HG02870 (cell line): ENCODE data around the gene CDC20.

ENCODE experiments used
- ATAC-seq: cut with Tn5 transposase; IDR thresholded peaks from one replicate; pipeline ENCODE4 v1.9.1; 2021; ENCODE audit warnings: mild to moderate bottlenecking, moderate library complexity; ENCODE audit not compliant: unreplicated experiment

The CDC20 gene

DNA sequence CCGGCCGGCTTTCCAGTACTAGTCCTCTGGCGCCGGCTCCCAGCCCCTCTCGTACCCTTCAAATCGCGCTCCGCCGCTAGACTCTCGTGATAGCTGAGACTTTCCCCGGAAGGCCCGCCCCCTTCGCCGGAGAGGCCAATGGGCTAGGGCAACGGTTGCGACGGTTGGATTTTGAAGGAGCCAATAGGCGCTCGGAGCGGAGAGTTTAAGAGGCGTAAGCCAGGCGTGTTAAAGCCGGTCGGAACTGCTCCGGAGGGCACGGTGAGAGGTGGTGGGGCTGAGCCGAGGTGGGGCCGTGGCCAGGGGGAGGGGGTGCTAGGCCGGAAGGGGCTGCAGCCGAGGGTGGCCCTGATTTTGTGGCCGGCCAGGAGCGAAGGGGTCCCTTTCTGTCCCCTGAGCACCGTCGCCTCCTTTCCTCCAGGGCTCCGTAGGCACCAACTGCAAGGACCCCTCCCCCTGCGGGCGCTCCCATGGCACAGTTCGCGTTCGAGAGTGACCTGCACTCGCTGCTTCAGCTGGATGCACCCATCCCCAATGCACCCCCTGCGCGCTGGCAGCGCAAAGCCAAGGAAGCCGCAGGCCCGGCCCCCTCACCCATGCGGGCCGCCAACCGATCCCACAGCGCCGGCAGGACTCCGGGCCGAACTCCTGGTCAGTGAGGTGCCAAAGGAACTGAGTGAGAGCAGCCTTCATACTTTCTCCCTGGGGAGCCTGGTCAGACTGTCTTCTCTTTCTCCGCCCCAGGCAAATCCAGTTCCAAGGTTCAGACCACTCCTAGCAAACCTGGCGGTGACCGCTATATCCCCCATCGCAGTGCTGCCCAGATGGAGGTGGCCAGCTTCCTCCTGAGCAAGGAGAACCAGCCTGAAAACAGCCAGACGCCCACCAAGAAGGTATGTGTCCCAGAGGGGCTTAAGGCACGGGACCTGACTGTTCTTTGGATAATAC lies at the start of gene CDC20:
Gene CDC20, plus strand, starts transcription at position 236 of the 948 bp plus-strand sequence. Its CDS starts 235 bp downstream, at position 471.
- ATAC-seq, result peak; percentile 94

DNA sequence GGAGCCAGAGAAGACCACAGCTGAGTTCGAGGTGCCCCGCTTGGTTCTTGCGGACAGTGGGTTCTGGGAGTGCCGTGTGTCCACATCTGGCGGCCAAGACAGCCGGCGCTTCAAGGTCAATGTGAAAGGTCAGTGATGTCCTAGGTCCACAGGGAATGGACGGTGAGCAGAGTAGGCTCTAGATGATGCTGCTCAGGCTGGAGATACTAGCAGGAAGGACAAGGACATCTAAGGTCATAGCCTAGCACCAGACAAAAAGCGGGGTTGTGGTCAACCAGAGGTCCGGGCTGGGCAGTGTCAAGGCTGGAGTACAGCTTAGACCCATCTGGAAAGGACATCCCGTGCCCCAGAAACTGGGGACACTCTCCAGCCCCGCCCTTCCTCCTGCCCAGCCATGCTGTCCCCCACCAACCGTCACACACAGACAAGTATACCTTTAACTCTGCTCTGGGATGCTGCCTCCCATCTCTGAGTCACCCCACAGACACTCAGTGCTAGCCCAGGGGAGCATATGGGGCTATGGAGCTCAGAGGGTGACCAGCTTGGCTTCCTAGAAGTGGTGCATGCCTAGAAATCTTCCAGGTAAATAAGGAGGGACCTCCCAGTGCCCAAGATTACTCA lies 49.3 kb upstream of the CDC20 start:
- ATAC-seq, result no peak

DNA sequence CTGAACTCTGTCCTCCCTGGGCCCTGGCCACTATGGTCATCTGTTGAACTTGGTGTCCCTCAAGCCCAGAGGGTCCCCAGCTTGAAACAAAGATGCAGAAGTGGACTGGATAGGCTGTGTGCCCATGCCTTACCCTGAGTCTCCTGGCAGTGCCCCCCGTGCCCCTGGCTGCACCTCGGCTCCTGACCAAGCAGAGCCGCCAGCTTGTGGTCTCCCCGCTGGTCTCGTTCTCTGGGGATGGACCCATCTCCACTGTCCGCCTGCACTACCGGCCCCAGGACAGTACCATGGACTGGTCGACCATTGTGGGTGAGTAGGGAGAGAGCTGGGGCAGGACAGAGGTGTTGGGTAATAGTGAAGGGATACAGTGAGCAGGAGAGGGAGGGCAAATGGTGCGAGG lies 47.3 kb upstream of the CDC20 start:
- no peak for ATAC-seq

DNA sequence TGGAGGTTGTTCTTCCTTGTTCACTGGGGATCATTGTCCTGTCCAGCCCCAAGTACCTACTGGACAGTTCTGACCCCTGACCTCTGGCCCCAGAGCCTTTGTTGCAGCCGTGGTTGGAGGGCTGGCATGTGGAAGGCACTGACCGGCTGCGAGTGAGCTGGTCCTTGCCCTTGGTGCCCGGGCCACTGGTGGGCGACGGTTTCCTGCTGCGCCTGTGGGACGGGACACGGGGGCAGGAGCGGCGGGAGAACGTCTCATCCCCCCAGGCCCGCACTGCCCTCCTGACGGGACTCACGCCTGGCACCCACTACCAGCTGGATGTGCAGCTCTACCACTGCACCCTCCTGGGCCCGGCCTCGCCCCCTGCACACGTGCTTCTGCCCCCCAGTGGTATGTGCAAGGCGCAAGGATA lies 46.6 kb upstream of the CDC20 start:
- ATAC-seq, result no peak

DNA sequence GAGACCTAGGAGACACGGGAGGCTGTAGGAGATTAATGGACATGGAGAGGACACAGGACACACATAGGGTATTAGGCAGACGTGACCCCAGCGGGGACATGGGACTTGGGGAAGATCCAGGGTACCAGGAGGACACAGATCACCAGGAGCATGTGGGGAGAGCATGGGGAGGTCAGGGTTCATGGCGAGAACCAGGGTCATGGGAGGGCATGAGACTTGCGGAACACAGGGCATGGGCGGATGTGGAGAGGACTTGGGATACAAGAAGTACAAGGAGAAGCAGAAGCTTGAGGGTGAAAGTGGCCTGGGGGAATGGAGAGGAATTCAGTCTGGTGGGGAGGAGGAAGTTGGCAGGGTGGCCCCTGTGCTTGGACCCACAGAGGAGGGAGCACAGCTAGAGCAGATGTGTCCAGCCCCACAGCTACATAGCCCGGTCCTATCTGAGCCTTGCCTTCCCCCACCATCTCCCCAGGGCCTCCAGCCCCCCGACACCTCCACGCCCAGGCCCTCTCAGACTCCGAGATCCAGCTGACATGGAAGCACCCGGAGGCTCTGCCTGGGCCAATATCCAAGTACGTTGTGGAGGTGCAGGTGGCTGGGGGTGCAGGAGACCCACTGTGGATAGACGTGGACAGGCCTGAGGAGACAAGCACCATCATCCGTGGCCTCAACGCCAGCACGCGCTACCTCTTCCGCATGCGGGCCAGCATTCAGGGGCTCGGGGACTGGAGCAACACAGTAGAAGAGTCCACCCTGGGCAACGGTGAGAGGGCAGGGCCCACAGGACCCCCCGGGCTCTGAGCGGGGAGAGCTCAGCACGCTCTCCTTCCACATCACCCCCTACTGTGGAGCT lies 45.9 kb upstream of the CDC20 start:
- ATAC-seq, result no peak

DNA sequence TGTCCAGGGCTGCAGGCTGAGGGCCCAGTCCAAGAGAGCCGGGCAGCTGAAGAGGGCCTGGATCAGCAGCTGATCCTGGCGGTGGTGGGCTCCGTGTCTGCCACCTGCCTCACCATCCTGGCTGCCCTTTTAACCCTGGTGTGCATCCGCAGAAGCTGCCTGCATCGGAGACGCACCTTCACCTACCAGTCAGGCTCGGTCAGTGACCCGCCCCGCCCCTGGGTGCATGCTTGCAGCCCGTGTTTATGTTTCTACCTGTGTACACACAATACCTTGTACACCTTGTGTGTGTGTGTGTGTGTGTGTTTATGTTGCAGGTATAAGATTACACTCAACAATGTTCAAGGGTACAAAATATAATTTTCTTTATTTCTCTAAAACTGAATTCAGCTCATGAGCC lies 45.0 kb upstream of the CDC20 start:
- ATAC-seq, result no peak

DNA sequence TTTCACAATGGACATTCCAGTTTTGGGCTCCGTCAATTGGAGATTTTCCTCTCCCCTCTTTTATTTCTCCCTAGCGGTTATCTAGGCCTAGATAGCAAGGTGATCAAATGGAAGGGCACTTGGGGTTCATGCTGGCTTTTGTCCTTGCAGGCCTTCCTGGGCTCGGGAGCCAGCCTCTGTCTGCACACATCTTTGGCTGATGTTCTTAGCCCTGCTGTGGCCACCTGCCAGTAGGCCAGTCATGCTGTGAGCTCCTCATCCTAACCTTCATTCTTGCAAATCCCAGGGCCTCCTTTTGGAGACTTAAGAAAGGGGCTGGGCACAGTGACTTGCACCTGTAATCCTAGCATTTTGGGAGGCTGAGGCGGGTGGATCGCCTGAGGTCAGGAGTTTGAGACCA lies 44.5 kb upstream of the CDC20 start:
- ATAC-seq, result no peak

DNA sequence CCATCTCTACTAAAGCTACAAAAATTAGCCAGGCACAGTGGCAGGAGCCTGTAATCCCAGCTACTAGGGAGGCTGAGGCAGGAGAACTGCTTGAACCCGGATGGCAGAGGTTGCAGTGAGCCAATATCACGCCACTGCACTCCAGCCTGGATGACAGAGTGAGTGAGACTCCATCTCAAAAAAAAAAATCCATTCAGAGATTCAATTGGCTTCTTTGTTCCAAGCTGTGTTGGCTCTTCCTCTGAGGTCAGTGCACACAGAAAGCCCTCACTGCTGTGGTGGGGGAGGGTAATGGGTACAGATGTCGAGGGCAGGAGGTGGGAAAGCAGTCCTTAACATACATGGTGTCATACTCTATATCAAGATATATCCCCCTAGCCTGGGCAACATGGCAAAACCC lies 43.3 kb upstream of the CDC20 start:
- no peak for ATAC-seq

DNA sequence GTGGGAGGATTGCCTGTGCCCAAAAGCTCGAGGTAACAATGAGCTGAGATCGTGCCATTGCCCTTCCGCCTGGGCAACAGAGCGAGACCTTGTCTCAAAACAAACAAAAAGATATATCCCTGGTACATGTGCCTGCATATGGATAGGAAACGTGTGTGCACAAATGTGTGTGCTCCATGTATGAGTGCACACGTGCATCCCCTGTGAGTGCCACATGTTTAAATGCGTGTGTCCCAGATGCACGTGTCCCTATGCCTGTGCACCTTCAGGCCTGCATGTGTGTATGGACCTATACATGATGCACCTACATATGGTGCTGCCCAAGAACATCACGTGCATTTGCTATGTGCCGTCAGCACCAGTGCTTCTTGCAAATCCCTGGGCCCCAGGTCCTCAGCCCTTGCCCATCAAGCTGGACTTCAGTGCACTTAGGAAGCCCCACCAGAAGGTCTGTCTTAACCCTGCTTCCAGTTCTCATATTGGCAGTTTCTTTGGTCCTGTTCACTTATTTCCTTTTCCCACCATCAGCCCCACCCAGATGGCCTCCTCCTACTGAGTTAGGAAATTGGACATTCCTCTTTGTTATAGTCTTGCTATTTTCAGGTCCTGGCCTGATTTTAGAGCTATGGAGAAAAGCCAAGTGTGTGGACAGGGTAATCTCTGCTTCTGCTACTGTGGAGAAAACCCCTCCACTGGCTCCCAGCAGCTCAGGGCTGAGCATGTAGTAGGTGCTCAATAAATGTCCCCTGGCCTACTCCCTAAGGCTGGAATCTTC lies 42.6 kb upstream of the CDC20 start:
- ATAC-seq, result no peak

DNA sequence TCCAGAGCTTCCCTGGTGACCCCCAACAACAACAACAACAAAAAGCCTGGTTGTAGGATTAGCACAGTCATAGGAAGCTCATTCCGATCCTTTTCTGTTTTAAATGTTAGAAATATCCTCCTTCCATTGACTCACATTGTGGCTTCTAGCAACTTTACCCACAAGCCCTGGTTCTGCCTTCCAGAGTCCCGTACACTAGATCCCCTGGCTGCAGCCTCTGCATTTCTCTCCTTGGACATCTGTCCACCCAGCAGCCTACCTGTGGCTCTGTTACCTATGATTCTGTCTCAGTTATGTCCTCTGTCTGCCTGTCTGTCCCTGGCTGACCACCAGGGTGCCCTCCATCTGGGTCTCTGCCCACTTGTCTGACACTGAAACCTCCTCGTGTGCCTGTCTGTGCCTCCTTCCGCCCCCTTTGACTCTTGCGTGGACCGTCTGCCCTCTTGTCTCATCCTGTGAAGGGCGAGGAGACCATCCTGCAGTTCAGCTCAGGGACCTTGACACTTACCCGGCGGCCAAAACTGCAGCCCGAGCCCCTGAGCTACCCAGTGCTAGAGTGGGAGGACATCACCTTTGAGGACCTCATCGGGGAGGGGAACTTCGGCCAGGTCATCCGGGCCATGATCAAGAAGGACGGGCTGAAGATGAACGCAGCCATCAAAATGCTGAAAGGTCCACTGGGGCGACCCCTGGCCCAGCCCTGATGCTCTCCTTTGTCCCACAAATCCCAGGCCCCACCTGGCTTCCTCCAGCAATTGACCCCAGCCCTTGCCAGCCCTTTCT lies 41.9 kb upstream of the CDC20 start:
- ATAC-seq, result no peak

DNA sequence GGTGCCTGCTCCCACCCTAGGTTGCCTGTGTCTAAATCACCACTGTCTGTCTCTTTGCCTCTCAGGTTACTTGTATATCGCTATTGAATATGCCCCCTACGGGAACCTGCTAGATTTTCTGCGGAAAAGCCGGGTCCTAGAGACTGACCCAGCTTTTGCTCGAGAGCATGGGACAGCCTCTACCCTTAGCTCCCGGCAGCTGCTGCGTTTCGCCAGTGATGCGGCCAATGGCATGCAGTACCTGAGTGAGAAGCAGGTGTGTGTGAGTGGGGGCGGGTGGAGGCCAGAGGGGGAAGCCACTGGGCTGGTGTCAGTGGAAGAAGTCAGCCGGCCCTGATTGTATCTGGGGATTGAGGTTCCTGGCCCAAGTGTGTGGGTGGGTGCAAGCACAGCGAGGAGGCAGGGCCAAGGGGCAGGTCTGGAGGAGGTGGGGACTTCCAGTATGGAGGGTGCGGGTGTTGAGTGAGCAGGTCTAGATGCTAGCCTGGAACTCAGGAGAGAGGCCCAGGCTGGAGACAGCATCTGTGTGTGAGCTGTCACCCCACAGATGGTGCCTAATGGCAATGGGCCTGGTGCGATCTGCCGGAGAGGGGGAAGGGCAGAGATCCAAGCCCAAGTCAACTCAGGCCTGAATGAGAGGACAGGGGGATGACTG lies 40.8 kb upstream of the CDC20 start:
- no peak for ATAC-seq

DNA sequence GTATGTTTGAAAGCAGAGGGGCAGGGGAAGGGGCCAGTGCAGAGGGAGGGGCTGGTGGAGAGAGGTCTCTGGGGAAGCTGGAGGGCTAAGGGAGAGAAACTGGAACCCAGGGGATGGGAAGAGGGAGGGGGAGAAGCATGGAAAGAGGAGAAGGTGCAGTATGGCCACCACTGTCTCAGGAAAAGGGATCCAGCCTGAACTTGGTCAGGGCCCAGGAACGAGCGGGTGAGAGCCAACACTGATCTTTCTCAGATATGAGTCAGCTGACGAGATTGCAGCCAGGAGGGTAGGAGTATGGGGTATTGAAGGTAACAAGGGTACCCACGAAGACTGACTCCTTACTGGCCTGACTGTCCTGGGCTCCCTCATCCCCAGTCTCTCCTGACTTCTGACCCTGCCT lies 40.0 kb upstream of the CDC20 start:
- no peak for ATAC-seq

DNA sequence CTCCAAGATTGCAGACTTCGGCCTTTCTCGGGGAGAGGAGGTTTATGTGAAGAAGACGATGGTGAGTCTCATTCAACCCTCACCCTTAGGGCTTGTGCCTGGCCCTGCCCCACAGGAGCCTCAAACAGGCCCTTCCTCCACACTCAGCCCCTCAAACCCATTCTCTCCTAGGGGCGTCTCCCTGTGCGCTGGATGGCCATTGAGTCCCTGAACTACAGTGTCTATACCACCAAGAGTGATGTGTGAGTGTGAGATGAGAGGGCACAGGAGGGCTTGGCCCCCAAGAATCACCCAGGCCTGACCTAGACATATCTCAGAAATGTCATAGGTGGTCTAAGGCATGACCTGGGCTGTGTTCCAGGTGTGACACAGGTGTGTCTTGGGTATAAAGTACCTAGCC lies 39.5 kb upstream of the CDC20 start:
- ATAC-seq, result no peak

DNA sequence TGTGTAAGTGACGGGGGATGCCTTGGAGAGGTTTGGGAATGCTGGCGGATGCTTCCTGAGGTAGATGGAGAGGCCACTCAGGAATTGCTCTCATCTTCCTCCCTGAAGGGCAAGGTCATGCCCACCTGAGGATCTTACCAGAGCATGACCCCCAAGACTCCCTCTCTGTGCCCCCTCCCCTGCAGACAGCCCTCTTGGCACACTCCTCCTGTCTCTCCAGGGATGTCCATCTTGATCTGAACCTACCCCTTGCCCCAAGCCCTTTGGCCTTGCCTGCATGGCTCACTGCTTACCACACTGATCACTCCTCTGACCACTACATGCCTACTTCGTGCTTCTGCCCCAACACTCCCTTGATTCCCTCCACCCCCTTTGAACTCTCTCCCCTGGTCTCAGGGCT lies 39.0 kb upstream of the CDC20 start:
- no peak for ATAC-seq

DNA sequence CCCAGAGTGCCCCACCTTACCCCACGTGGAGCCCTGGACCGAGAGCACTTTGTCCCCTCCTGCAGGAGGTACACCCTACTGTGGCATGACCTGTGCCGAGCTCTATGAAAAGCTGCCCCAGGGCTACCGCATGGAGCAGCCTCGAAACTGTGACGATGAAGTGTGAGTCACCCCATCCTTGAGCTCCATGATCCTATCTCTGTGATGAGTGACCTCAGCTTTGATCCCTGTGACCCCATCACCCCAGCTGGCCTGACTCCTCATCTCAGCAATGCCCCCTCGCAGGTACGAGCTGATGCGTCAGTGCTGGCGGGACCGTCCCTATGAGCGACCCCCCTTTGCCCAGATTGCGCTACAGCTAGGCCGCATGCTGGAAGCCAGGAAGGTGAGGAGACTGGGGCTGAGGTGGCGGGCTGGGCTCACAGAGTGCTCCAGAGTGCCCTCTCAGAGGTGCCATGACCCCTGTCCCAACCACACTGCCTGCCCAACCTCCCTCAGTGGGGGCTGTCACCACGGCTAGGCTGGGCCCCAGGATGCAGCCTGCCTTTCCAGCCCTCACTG lies 37.4 kb upstream of the CDC20 start:
- ATAC-seq, result no peak

DNA sequence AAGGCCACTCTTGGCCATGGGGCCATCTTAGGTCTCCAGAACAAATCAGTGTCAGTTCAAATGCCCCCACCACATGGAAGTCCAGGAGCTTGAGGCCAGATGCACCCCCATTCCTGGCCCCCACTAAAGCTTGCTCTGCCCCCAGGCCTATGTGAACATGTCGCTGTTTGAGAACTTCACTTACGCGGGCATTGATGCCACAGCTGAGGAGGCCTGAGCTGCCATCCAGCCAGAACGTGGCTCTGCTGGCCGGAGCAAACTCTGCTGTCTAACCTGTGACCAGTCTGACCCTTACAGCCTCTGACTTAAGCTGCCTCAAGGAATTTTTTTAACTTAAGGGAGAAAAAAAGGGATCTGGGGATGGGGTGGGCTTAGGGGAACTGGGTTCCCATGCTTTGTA lies 36.3 kb upstream of the CDC20 start:
- ATAC-seq, result no peak

DNA sequence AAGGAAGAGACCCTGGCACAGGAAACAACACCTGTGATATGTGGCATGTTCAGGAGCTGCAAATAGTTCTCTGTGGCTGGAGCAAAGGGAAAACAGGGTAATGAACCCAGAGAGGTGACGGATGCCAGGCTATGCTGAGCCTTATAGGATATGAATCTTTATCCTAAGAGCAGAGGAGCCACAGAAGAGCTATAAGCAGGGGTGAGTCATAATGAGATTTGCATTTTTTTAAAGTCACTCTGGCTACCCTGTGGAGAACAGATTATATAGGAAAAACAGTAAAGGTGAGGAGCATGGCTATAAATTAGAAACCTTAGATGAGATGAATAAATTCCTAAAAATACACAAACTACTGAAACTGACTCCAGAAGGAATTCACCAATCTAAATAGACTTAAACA lies 34.0 kb upstream of the CDC20 start:
- ATAC-seq, result no peak

DNA sequence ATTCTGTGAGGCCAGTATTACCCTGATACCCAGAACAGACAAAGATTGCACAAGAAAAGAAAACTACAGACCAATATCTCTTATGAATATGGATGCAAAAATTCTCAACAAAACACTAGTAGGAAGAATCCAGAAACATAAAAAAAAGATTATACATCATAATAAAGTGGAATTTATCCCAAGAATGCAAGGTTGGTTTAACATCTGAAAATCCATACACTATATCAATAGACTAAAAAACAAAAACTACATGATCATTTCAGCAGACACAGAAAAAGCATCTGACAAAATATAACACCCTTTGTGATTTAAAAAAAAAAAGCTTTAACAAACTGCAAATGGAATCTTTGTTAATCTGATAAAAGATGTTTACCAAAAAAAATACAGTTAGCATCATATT lies 33.4 kb upstream of the CDC20 start:
- ATAC-seq, result no peak
